ENCODE data around the gene NDUFS6.

NDUFS6 gene

DNA sequence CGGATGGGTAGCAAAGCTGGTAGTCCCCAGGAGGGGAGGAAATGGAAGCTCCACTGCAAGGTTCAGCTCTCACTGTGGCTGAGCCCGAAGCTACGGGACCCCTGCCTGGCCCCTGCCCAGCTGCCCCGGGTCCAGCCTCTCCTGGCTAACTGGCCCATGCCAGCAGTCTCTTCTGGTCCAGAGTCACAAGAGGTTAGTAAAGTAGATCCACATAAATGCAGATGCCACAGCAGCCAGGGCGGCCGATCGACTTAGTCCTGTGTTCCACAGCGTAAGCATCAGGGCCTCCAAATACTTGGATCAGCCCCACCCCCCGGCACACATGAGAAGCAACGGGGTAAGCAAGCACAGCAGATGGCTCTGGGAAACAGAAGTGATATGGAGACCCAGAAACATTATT, 43.7 kb upstream of the NDUFS6 start:
- no peak for ATAC-seq
- TF ChIP-seq ZNF565 (CRISPR knock-in tag; conservative IDR thresholded peaks at IDR 0.05; ENCODE audit: low read depth) = no peak
- no peak for TF ChIP-seq PPARA (CRISPR knock-in tag; IDR thresholded peaks at IDR 0.05; ENCODE audit: borderline replicate concordance)
- TF ChIP-seq TSHZ2 (CRISPR knock-in tag; IDR thresholded peaks at IDR 0.05) = no peak
- TF ChIP-seq RARB (CRISPR knock-in tag; IDR thresholded peaks at IDR 0.05) = no peak
- TF ChIP-seq PATZ1 (CRISPR knock-in tag; IDR thresholded peaks at IDR 0.05; ENCODE audit: borderline replicate concordance) = no peak
- TF ChIP-seq ZFP3 (CRISPR knock-in tag; IDR thresholded peaks at IDR 0.05) = no peak
- no peak for TF ChIP-seq CREB5 (CRISPR knock-in tag; IDR thresholded peaks at IDR 0.05; ENCODE audit: low read depth)
- no peak for TF ChIP-seq TOX (CRISPR knock-in tag; IDR thresholded peaks at IDR 0.05; ENCODE audit: borderline replicate concordance)
- TF ChIP-seq ZC3H10 (CRISPR knock-in tag; IDR thresholded peaks at IDR 0.05) = no peak
- TF ChIP-seq TCF4 (CRISPR knock-in tag; IDR thresholded peaks at IDR 0.05; ENCODE audit: borderline replicate concordance) = no peak
- TF ChIP-seq ZFP30 (CRISPR knock-in tag; IDR thresholded peaks at IDR 0.05) = no peak
- no peak for TF ChIP-seq SNAI2 (CRISPR knock-in tag; IDR thresholded peaks at IDR 0.05)
- no peak for TF ChIP-seq GLIS3 (CRISPR knock-in tag; IDR thresholded peaks at IDR 0.05)
- no peak for TF ChIP-seq ESRRG (CRISPR knock-in tag; IDR thresholded peaks at IDR 0.05)
- no peak for TF ChIP-seq POU6F1 (CRISPR knock-in tag; IDR thresholded peaks at IDR 0.05; ENCODE audit: borderline replicate concordance, low read depth)
- no peak for TF ChIP-seq BACH2 (CRISPR knock-in tag; IDR thresholded peaks at IDR 0.05; ENCODE audit: borderline replicate concordance)
- TF ChIP-seq ISL1 (CRISPR knock-in tag; IDR thresholded peaks at IDR 0.05) = no peak
- no peak for TF ChIP-seq ZNF8 (CRISPR knock-in tag; IDR thresholded peaks at IDR 0.05)
- TF ChIP-seq ZNF70 (CRISPR knock-in tag; IDR thresholded peaks at IDR 0.05) = no peak

- TF ChIP-seq CSRNP3 (CRISPR knock-in tag; IDR thresholded peaks at IDR 0.05) = no peak
- no peak for TF ChIP-seq ESRRG (CRISPR knock-in tag; IDR thresholded peaks at IDR 0.05)
- no peak for TF ChIP-seq CSDC2 (CRISPR knock-in tag; IDR thresholded peaks at IDR 0.05)
- no peak for TF ChIP-seq ZFP3 (CRISPR knock-in tag; IDR thresholded peaks at IDR 0.05)
- no peak for TF ChIP-seq ARNTL (CRISPR knock-in tag; IDR thresholded peaks at IDR 0.05; ENCODE audit: borderline replicate concordance, low read depth)
- TF ChIP-seq TCF4 (CRISPR knock-in tag; IDR thresholded peaks at IDR 0.05; ENCODE audit: borderline replicate concordance) = no peak
- no peak for TF ChIP-seq POU6F1 (CRISPR knock-in tag; IDR thresholded peaks at IDR 0.05; ENCODE audit: borderline replicate concordance, low read depth)
- no peak for TF ChIP-seq BACH2 (CRISPR knock-in tag; IDR thresholded peaks at IDR 0.05; ENCODE audit: borderline replicate concordance)
- no peak for TF ChIP-seq SNAI2 (CRISPR knock-in tag; IDR thresholded peaks at IDR 0.05)
- no peak for TF ChIP-seq ZNF565 (CRISPR knock-in tag; conservative IDR thresholded peaks at IDR 0.05; ENCODE audit: low read depth)
- TF ChIP-seq ZFP30 (CRISPR knock-in tag; IDR thresholded peaks at IDR 0.05) = no peak
- TF ChIP-seq CREB5 (CRISPR knock-in tag; IDR thresholded peaks at IDR 0.05; ENCODE audit: low read depth) = no peak
- TF ChIP-seq PATZ1 (CRISPR knock-in tag; IDR thresholded peaks at IDR 0.05; ENCODE audit: borderline replicate concordance) = no peak
- TF ChIP-seq TOX (CRISPR knock-in tag; IDR thresholded peaks at IDR 0.05; ENCODE audit: borderline replicate concordance) = no peak
- TF ChIP-seq ZC3H10 (CRISPR knock-in tag; IDR thresholded peaks at IDR 0.05) = no peak
- no peak for TF ChIP-seq PPARA (CRISPR knock-in tag; IDR thresholded peaks at IDR 0.05; ENCODE audit: borderline replicate concordance)
Measured at GRCh38 chr5:1758574-1758973, 42.6 kb upstream of the NDUFS6 start.

More at GRCh38 chr5:1758574-1758973, 42.6 kb upstream of the NDUFS6 start:
- no peak for ATAC-seq

Measured in SK-N-SH treated with all-trans-retinoic acid at 6 μM for 48 hours (cell line).